WERI-Rb-1 (cell line): Measurements from ENCODE around the gene KCNK2.

Source experiments
- DNase-seq: peaks from one replicate; pipeline ENCODE4 v3.0.0-alpha.2; 2020
- H3K27ac ChIP-seq: fragments of 250-450 bp; sonication (Bioruptor Pico); 2 replicates; pipeline ENCODE4 v1.5.1; 2020; ENCODE audit warnings: mild to moderate bottlenecking, moderate library complexity
- H3K27me3 ChIP-seq: fragments of 250-450 bp; sonication (Bioruptor Pico); 2 replicates; pipeline ENCODE4 v1.5.1; 2021; ENCODE audit warnings: mild to moderate bottlenecking, low read depth, moderate library complexity; ENCODE audit not compliant: insufficient read depth, severe bottlenecking
- H3K36me3 ChIP-seq: fragments of 250-450 bp; sonication (Bioruptor Pico); 2 replicates; pipeline ENCODE4 v1.5.1; 2020; ENCODE audit warnings: mild to moderate bottlenecking, moderate library complexity
- H3K4me3 ChIP-seq: 2 replicates; pipeline ENCODE4 v1.5.1; 2011; ENCODE audit warnings: low read depth, mild to moderate bottlenecking, control low read depth, low read length
- H3K9me3 ChIP-seq: fragments of 250-450 bp; sonication (Bioruptor Pico); 2 replicates; pipeline ENCODE4 v1.5.1; 2021; ENCODE audit warnings: mild to moderate bottlenecking, moderate library complexity; ENCODE audit not compliant: severe bottlenecking
- TF ChIP-seq, protein P1 (sequence below): IDR thresholded peaks from 2 replicates; pipeline ENCODE4 v1.5.1; 2011; ENCODE audit warnings: low read depth, mild to moderate bottlenecking, control low read depth, inconsistent platforms, low read length

Gene KCNK2

GRCh38 chr1:215228193-215228592 lies 145.7 kb downstream of the KCNK2 start:
- Histone ChIP-seq H3K27me3 (no peaks in the 10 kb centered on the region), H3K27ac (no peak overlapping the region), H3K4me3 (no peak overlapping the region), H3K9me3 (no peaks in the 10 kb centered on the region), H3K36me3 (no peaks in the 10 kb centered on the region)
- no peak for DNase-seq
- TF ChIP-seq, protein P1, sequence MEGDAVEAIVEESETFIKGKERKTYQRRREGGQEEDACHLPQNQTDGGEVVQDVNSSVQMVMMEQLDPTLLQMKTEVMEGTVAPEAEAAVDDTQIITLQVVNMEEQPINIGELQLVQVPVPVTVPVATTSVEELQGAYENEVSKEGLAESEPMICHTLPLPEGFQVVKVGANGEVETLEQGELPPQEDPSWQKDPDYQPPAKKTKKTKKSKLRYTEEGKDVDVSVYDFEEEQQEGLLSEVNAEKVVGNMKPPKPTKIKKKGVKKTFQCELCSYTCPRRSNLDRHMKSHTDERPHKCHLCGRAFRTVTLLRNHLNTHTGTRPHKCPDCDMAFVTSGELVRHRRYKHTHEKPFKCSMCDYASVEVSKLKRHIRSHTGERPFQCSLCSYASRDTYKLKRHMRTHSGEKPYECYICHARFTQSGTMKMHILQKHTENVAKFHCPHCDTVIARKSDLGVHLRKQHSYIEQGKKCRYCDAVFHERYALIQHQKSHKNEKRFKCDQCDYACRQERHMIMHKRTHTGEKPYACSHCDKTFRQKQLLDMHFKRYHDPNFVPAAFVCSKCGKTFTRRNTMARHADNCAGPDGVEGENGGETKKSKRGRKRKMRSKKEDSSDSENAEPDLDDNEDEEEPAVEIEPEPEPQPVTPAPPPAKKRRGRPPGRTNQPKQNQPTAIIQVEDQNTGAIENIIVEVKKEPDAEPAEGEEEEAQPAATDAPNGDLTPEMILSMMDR = no peak

- Histone ChIP-seq H3K4me3 (no peak overlapping the region), H3K36me3 (no peaks in the 10 kb centered on the region), H3K27ac (no peak overlapping the region), H3K9me3 (no peaks in the 10 kb centered on the region), H3K27me3 (no peaks in the 10 kb centered on the region)
- no peak for DNase-seq
- TF ChIP-seq, protein P1 = no peak
These were observed 158.9 kb downstream of the KCNK2 start for GRCh38 chr1:215241451-215241850.

- no peak for DNase-seq
- Histone ChIP-seq H3K9me3 (no peaks in the 10 kb centered on the region), H3K27ac (no peak overlapping the region), H3K4me3 (no peak overlapping the region), H3K27me3 (no peaks in the 10 kb centered on the region), H3K36me3 (no peaks in the 10 kb centered on the region)
- TF ChIP-seq, protein P1 = no peak
These were observed 161.0 kb downstream of the KCNK2 start for GRCh38 chr1:215243345-215244054.

DNA sequence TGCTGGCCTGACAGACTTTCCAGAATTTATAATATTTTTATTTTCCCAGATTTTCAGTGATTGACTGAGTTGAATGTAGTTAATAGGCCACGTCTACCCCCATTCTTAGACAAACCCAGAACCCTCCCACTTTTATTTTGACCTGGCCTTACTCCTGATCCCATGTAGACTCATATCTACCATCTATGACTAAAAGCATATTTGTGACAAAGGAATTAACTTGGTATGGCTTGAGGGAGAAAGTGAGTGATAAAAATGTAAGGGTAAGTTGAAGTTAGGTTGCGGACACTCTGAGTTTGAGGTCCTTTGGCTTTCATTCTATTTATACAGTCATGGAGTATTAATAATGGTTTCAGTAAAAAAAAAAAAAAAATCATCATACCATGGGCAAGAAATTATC lies 168.4 kb downstream of the KCNK2 start:
- Histone ChIP-seq H3K36me3 (no peaks in the 10 kb centered on the region), H3K27ac (no peak overlapping the region), H3K9me3 (no peaks in the 10 kb centered on the region), H3K27me3 (no peaks in the 10 kb centered on the region), H3K4me3 (no peak overlapping the region)
- TF ChIP-seq, protein P1 = no peak
- DNase-seq = no peak

- TF ChIP-seq, protein P1 = no peak
- Histone ChIP-seq H3K27ac (no peak overlapping the region), H3K9me3 (no peaks in the 10 kb centered on the region), H3K36me3 (no peaks in the 10 kb centered on the region), H3K27me3 (no peaks in the 10 kb centered on the region), H3K4me3 (no peak overlapping the region)
- no peak for DNase-seq
These were observed 168.9 kb downstream of the KCNK2 start for GRCh38 chr1:215251428-215251827.

DNA sequence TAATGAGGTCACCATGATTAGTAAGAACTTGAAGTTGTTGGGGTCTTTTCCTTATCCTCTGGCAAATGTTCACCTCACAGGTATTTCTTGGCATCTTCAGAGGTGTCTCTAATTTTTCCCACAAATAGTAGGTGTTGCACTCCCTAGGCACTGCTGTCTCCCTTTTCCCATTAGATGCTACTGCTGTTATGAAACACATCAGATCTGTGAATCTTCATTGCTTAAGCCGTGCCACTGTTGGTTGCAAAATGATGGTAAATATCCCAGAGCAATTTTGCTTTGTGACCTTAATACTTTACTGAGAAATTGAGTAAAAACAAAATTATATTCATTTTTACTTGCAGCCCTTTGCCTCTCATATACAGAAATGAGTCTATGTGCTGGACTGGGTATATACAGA lies 169.6 kb downstream of the KCNK2 start:
- Histone ChIP-seq H3K9me3 (no peaks in the 10 kb centered on the region), H3K4me3 (no peak overlapping the region), H3K27me3 (no peaks in the 10 kb centered on the region), H3K36me3 (no peaks in the 10 kb centered on the region), H3K27ac (no peak overlapping the region)
- TF ChIP-seq, protein P1 = no peak
- no peak for DNase-seq
